Amniotic epithelial cell (primary cell): Measurements from ENCODE around the gene UIMC1.
A peak's percentile ranks its signal among the peaks of the same experiment; 100 is the strongest.
"Not testable (repeated sequence)": the region's sequence is repeated elsewhere in the genome, so short reads cannot be mapped to it uniquely, and the experiment has no call there.

ENCODE experiments used
- DNase-seq: peaks from one replicate; pipeline ENCODE4 v3.0.0-alpha.2; 2010; ENCODE audit warnings: low read depth

The UIMC1 gene

DNA sequence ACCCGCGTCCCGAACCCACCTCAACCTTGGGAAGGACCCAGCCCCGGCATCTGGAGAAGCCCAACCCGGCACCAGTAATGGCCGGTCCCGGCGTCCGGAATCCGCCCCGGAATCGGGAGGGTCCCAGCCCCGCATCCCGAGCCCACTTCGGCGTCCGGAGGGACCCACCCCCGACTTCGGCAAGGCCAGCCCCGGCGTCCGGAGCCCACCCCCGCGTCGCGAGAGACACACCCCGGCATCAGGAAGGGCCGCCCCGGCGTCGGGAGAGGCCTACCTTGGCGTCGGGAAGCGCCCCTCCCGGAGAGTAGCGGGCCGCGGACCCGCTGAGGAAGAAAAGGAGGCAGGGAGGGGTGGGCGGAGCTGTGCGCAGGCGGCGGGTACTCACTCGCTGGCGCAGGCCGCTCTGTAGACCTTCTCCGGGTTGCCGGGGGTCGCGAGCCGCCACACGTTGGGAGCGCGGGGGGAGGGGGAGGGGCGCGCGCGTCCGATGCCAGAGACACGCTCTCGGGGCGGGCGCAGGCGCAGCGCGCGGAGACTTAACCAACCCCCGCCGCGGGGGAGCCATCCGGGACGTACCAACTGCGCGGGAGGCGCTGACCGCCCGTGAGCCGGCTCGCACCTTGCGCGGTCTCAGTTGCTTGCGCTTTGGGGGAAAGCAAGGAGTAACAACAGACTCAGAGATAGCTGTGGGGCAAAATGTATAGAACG lies at the start of gene UIMC1:
TSS of gene UIMC1 (minus strand) at position 515 of the 708 bp plus-strand sequence. CDS start 24,164 bp downstream, outside the sequence.
- peak; percentile 90 for DNase-seq

DNA sequence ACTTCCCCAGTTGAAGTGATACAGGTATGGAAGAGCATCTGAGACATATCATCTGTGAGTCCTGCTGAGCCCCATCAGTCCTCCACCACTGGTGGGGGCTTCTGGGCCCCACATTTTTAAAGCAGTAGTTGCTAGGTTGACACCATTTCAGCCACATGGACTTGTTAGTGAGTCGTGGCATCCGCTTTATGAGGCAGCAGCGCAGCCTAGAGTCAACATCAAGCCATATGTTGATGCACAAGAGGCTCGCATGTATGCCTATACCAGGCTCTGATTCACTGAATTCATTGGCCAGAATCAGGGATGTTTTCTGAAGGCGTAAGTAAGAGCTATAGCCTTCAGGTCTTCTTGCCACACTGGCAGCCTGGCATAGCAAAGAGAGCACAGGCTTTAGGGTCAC lies 42.7 kb upstream of the UIMC1 start:
- DNase-seq: peak; percentile 11

DNA sequence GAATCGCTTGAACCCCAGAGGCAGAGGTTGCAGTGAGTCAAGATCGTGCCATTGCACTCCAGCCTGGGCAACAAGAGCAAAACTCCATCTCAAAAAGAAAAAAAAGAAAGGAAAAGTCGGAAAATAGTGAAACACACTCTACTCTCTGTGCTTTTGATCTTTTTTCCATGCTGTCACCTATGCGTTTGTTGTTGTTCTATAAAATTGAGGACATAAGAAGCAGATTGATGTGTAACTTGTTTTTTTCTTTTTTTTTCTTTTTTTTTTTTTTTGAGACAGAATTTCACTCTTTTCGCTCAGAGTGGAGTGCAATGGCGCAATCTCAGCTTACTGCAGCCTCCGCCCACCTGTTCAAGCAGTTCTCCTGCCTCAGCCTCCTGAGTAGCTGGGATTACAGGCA lies 42.0 kb upstream of the UIMC1 start:
- not testable (repeated sequence) for DNase-seq

DNA sequence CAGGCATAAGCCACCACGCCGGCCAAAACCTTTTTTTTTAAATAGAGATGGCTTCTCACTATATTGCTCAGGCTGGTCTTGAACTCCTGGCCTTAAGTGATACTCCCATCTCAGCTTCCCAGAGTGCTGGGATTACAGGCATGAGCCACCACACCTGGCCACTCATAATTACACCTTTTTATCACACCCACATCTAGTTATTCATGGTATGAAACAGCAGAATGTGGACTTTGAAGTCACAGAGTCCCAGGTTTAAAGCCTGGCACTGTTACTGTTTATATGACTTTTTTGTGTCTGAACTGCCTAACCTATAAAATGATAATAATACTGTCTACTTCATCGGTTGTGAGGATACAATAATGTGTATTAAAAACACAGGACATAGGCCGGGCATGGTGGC lies 39.1 kb upstream of the UIMC1 start:
- no peak for DNase-seq

DNA sequence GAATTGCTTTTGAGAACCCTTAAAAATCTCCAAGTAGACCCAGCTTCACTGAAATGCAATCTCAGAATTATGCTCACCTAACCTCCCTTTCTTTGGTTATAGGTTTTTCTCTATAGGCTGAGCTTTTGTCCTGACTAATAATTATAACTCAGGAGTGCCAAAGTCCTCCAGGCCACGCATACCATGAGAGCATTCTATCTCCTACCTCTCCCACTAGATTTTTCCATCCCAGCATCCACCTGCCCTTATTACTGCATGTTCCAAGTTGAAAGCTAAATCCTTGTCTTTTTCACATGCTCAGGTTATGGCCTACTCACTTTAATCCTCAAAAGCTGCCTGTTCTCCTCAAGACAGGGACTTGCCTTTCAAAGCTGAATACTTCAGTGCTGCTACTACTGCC lies 38.1 kb upstream of the UIMC1 start:
- DNase-seq: no peak

DNA sequence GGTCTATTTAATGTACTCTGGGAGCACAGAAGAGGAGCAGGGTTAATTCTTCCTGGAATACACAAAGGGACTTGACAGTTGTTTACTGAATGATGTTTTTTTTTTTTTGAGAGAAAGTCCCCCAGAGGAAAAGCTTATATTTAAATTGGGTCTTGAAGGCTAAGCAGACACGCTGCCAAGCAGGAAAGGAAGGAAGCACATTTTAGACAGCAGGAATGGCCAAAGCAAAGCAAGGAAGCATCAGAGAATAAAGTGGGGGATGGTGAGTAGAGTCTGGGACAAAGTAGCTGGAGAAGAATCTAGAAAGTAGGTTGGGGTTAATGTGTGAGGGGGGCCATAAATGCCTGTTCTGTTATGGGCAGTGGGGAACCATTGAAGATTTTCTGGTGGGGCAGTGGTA lies 37.4 kb upstream of the UIMC1 start:
- DNase-seq: no peak

DNA sequence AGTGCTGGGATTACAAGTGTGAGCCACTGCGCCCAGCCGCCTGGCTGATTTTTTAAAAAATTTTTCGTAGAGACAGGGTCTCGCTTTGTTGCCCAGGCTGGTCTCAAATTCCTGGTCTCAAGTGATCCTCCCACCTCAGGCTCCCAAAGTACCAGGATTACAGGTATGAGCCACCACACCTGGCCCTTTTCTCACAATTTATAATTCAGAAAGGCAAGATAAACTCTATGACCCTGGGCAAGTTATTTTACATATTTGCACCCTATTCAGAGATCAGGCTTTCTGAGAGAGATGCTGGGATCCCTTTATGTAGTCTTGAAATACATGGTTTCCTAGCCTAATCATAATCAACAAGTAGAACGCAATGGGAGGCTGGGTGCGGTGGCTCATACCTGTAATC lies 36.5 kb upstream of the UIMC1 start:
- no peak for DNase-seq

DNA sequence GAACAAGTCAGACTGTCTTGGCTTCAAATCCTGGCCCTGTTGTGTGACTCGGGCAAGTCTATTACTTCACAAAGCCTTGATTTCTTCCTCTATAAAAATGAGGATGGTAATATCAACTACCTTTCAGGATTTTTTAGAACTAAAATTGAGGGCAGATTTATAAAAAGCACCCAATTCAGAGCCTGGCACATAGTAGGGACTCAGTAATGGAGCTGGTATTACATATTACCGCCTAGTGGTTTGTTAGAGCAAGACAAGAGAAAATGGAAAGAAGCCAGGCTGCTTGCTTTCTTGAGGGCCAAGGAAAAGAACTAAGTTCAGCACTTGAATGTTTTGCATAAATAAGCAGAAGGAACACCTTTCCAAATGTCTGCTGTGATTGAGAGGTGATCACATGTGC lies 35.4 kb upstream of the UIMC1 start:
- DNase-seq: no peak

DNA sequence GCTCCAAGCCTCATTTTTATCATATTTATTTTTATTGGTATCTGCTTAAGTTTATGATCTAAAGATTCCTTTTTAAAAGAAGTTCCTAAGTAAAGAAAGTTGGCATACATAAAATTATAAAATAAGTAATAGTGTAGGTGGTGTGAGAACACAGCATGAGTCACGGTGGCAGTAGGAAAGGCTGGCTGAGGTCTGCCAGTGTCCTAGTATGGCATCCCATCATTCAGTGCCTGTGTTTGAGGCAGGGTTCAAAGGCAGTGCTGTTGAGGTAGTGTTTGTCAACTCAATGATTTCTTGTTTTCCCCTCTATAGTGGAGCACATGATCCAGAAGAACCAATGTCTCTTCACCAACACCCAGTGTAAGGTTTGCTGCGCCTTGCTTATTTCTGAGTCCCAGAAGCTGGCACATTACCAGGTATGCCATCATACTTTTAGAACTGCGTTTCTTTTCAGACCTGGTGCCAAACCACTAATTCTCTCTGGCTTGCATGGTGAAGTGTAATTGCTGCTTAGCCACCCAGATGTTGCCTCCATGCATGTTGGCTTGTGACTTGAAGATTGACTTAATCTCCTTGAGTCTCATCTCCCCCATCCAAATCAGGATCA lies 34.3 kb upstream of the UIMC1 start:
- peak; percentile 63 for DNase-seq

DNA sequence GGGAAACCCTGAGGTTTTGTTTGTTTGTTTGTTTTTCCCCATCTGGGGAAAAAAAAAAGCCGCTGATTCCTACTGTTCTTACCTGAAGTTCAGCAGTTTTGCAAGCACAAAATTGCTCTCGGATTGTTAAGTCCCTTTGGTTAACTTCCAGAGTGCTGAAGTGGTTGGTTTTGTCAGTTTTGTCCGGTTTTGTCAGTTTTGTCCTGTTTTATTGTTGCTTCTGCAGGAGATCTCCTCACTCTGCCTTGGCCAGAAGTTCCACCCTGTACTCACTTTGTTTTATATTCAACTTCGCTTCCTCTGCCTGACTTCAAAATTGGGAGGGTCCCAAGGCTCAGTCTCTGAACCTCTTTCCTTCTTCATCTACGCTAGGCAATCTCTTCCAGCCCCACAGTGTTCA lies 30.3 kb upstream of the UIMC1 start:
- no peak for DNase-seq

DNA sequence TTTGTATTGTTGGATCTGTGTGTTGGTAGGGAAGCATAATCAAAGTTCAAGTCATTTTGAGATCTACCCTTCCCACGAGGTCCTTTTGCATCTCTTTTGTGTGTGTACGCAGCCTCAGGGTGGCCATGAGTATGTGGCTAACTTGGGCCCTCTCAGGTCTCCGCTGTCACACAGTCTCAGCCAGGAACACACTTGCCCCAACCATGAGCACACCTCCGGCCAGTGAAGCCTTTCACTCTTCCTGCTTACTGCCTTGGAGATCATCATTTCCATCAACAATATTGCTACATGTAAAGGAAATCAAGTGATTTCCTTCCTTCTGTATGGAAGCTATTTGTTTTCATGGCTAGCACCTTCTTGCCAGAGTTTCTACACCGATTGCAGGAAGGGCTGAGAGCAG lies 29.9 kb upstream of the UIMC1 start:
- DNase-seq: no peak

DNA sequence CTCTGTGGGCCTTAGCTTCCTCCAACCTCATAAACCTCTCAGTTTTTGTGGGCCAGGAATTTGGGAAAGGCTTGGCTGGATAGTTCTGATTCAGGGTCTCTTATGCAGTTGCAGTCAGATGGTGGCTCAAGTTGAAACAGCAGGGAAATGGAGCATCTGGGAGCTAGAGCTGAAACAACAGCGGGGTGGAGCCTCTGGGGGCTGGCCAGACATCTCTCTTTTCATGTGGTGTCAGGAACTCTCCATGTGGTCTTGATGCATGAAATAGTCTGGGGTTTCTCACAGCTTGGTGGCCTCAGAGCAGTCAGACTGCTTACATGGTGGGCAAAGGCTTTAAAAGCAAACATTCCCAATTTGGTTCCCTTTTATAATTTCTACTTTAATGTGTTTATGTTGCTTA lies 29.4 kb upstream of the UIMC1 start:
- peak; percentile 10 for DNase-seq

DNA sequence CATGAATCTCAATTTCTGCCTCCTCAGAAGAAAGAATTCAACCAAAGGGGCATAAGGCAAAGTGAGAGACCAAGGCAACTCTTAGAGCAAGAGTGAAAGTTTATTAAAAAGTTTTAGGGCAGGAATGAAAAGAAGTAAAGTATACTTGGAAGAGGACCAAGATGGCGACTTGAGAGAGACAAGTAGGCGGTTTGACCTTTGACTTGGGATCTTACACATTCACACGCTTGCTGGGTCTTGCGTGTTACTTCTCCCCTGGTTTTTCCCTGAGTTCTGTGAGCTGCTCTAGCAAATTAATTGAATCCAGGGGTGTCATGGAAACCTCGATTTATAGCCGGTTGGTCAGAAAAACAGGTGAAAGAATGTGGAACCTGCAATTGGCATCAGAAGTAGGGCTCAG lies 22.9 kb upstream of the UIMC1 start:
- no peak for DNase-seq

DNA sequence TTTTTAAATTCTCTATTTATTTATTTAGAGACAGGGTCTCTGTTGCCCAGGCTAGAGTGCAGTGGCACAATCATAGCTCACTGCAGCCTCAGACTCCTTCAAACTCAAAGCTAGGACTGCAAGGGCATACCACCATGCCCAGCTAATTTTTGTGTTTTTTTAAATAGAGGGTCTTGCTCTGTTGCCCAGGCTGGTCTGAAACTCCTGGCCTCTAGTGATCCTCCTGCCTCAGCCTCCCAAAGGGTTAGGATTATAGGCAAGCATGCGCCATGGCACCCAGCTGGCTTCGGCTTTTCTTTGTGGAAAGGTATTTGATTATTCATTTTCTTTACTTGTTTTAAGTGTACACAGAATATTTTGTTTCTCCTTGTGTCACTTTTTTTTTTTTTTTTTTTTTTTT lies 21.1 kb upstream of the UIMC1 start:
- no peak for DNase-seq

DNA sequence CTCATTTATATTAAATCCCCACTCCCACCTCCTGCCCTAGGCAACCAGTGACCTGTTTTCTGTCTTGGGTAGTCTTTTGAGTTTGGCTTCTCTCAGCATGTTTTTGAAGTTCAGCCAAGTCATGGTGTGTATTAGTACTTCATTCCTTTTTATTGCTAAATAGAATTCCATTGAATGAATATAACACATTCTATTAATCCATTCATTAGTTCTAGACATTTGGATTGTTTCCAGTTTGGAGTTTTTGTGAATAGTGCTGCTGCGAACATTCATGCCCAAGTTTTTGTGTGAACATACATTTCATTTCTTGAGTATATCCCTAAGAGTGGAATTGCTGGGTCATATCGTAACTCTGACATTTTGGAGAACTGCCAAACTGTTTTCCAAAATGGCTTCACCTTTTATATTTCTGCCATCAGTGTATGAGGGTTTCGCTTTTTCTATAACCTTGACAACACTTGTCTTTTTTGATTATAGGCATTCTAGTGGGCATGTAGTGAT lies 18.6 kb upstream of the UIMC1 start:
- peak; percentile 75 for DNase-seq

DNA sequence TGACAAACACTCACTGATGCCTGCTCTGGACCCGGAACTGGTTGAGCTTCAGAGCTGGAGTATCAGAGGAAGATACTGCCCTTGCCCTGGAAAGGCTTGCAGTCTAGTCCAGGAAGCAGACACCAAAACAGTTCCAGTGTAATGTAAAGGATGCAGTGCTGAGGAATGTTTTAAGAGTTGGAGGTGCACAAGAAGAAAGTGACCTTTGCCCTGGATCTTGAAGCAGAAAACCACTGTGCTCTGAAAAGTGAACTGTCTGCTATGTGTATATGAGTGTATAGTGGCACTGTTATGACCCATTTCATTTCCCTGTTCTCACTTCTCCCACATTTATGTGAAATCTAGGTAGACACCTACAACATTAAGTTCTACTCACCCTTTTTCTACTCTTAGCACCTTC lies 18.0 kb upstream of the UIMC1 start:
- no peak for DNase-seq

DNA sequence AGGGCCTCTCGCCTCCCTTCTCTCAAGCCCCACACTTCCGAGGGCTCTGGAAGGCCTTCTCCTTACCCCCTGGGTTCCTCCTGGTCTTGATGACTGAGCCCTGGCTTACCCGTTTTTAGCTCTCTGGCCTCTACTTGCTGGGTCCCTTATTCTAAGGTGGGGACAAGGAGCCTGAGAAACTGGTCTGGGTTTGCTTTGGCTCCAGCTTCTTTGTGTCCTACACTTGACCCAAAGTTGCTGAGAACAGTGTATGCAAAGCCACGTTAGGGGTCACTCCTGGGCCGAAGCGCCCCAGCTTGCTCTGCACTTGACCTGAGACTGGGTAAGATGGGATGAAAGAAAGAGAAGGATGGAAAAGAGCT lies 16.7 kb upstream of the UIMC1 start:
- peak; percentile 11 for DNase-seq

DNA sequence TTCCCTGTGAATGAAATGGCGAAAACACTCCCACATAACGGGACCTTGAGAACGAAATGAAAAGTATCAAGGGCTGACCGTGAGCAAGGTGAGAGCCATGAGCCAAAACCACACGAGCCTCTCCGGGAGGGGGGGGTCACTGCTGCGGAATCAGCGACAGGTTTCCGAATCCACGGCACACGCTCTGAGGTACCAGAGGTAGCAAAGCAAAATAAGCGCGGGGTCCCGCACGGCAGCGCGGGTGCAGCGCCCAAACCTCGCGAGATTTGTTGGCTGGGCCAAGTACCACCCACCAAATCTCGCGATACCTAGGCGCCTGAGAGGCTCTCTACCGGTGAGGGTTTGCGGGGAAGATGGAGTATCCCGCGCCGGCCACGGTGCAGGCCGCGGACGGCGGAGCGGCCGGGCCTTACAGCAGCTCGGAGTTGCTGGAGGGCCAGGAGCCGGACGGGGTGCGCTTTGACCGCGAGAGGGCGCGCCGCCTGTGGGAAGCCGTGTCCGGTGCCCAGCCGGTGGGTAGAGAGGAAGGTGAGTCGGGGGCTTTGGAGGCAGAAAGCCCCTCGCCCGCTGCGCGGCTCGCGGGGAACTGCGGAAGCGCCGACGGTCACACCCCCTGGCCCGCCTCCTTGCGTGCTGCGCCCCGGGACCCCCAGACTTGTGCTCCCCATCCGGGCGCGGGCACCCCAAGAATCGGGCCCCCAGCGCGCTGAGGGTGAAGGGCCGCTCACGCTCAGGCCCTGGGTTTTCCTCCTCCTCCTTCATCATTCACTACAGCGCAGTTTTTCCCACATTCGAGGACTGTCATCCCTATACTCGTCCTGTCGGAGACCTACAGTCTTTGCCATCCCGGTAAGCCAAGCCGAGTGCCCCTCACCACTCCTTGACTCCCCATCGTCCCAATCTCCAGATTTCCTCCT lies 16.1 kb upstream of the UIMC1 start, which contains the start of gene ZNF346:
TSS of gene ZNF346 (plus strand) at position 311 of the 917 bp plus-strand sequence. CDS start at position 354, 43 bp downstream.
- peak; percentile 87 for DNase-seq

DNA sequence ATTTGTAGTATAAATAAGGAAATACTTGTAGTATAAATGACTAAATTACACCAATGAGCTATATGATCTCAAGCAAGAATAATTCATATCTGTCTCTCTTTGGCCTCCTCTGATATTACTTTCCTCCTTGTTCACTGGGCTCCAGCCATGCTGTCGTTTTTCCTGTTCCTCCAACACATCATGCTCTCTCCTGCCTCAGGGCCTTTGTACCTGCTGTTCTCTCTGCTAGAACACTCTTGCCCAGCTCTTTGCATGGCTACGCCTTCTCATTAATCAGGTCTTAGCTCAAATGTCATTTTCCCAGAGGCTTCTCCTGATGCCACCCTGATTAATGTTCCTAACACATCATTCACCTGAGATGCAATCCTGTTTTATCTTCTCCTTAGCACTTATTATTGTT lies 13.5 kb upstream of the UIMC1 start:
- no peak for DNase-seq

DNA sequence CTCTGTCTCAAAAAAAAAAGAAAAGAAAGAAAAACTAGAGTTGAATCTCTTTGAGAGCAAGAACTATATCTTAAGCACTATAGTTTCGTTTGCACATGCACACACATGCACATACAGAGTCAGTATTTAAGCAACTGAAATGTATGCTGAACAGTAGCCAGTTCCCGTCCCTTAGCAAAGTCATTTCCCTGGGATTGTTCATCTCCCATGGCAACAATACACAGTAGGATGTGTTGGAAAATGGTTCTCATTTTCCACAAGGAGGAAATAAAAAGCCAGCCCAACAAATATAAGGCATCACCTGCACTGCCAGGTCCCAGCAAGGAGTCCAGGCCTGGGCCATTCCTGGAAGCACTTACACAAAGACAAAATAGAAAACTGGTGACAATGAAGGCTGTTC lies 11.8 kb upstream of the UIMC1 start:
- DNase-seq: no peak

DNA sequence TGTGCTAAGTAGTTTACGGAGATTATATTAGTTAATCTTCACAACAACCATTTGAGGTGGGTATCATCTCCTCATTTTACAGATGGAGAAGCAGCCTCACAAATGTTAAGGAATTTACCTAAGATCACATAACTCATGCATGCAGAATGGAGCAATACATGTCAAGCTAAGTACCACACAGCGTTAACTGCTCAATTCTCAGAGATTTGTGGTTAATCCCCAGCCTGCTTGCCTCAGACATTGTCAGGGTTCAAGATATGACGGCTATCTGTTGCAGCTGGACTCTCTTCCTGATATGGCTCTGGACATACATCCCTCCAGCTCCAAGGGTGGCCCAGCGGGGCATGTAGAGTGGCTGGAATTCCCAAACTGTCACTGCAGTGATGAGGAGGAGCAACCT lies 8.6 kb upstream of the UIMC1 start:
- peak; percentile 53 for DNase-seq

DNA sequence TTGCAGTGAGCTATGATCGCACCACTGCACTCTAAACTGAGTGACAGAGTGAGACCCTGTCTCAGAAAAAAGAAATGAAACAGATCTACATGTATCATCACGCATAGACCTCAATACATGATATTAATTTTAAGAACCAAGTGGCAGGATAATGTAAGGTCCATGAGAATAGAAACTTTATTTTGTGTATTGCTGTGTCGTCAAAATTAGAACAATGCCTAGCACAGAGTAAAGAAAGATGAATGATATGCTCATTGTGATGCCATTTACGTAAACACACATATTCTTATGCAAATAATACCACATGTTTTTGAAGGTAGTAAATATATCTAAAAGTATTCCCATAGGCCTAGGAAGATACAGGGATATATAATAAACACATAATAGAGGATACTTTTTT lies 3.6 kb upstream of the UIMC1 start:
- no peak for DNase-seq

DNA sequence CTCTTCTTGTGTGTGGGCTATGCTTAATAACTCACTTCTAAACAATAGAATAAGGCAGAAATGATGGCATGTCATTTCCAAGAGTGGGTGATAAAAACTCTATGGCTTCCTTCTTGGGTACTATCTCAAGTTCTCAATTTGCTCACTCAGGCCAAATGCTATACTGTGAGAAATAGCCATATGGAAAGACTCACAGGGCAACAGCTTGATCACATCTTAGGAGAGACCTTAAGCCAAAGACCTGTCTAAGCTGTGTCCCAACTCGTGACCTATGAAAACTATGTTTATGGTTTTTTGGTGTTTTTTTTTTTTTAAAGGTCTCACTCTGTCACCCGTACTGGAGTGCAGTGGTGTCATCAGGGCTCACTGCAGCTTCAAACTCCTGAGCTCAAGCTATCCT lies 2.1 kb upstream of the UIMC1 start:
- DNase-seq: no peak
